Cardiac fibroblast (primary cell): Measurements from ENCODE around the gene PER3.

Experiments
- DNase-seq, 2 donors: peaks; one replicate each; pipeline versions ENCODE4 v3.0.0 to v3.0.0-alpha.2; 2010; ENCODE audit warnings: low read depth in 2 of 2
- H3K4me3 ChIP-seq, 2 donors: replicated peaks in 1 of 2; 1 replicate in 1 of 2; 2 replicates in 1 of 2; pipeline ENCODE4 v1.5.1; 2011; ENCODE audit warnings: low read depth in 2 of 2, low read length in 2 of 2, mild to moderate bottlenecking in 2 of 2, moderate library complexity in 1 of 2
- TF ChIP-seq, protein P1 (sequence below): IDR thresholded peaks from one replicate; pipeline ENCODE4 v1.5.1; 2011; ENCODE audit warnings: low read depth, mild to moderate bottlenecking, low read length, inconsistent platforms

PER3 gene

GRCh38 chr1:7869136-7869920, 85.2 kb downstream of the PER3 start:
- no peak for DNase-seq
- TF ChIP-seq, protein P1, sequence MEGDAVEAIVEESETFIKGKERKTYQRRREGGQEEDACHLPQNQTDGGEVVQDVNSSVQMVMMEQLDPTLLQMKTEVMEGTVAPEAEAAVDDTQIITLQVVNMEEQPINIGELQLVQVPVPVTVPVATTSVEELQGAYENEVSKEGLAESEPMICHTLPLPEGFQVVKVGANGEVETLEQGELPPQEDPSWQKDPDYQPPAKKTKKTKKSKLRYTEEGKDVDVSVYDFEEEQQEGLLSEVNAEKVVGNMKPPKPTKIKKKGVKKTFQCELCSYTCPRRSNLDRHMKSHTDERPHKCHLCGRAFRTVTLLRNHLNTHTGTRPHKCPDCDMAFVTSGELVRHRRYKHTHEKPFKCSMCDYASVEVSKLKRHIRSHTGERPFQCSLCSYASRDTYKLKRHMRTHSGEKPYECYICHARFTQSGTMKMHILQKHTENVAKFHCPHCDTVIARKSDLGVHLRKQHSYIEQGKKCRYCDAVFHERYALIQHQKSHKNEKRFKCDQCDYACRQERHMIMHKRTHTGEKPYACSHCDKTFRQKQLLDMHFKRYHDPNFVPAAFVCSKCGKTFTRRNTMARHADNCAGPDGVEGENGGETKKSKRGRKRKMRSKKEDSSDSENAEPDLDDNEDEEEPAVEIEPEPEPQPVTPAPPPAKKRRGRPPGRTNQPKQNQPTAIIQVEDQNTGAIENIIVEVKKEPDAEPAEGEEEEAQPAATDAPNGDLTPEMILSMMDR: no peak
- no peak overlapping the region for H3K4me3 ChIP-seq

- H3K4me3 ChIP-seq: no peak overlapping the region
- DNase-seq: no peak
- TF ChIP-seq, protein P1: no peak
These were observed 87.0 kb downstream of the PER3 start for GRCh38 chr1:7871136-7871535.

DNA sequence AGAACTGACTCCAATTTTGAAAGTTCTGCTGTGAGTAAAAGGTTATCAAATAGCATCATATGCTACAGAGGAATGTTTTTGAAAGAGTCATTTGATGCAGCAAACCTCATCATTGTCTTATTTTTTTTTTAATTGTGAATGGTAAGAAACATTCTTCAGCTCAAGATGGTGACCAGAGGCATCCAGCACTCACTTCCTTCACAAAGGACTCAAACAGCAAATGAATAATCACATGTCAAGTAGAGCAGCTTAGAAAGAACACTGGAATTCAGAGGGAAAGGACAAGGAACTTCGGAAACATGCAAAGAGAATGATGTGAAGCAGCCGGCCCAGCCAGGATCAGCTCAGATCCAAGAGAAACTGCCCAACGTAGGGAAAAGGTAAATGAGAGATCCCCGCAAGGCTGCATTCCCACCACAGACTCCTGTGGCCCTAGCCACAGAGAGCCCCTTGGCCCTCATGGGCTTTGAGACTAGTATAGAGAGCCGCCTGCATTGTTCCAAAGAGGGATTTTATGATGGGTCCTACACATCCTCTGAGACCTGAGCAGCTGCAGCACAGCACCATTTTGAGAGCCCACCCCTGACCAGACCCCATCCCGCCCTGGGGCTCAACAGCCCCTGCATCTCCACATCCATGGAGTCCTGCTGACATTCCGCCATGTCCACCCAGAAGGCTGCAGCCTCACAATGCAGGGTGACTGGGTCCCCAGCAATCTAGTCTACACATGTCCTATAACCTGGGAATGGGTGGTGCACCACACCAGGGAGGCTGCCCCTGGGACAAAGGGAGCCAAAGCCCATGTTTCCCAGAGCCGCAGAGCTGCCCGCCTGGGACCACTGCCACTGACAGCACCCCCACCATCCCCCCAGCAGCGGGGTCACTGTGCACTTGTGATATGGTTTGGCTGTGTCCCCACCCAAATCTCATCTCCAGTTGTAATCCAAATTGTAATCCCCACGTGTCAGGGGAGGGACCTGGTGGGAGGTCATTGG, 90.0 kb downstream of the PER3 start:
- no peak for DNase-seq
- TF ChIP-seq, protein P1: no peak
- H3K4me3 ChIP-seq: no peak overlapping the region

- TF ChIP-seq, protein P1: no peak
- DNase-seq: no peak
- H3K4me3 ChIP-seq: no peak overlapping the region
These were observed 93.9 kb downstream of the PER3 start for GRCh38 chr1:7878027-7878426.

GRCh38 chr1:7879228-7879627, 95.1 kb downstream of the PER3 start:
- DNase-seq: no peak
- no peak overlapping the region for H3K4me3 ChIP-seq
- TF ChIP-seq, protein P1: no peak

DNA sequence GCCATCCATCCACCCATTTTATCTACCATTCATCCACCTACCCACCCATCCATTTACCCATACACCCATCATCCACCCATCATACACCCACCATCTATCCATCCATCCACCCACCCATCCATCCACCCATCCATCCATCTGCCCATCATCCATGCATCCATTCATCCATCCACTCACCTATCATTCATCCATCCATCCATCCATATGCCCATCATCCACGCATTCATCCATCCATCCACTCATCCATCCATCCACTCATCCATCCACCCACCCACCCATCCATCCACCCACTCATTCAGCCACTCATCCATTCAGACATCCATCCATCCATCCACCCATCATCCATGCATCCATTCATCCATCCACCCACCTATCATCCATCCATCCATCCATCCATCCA, 100.7 kb downstream of the PER3 start:
- DNase-seq: no peak

More for the DNA sequence above, 100.7 kb downstream of the PER3 start:
- H3K4me3 ChIP-seq: no peak overlapping the region
- TF ChIP-seq, protein P1: no peak
